GM12878 (cell line): ENCODE measurements around the gene PARN. TPM values are rescaled to one million over a fixed set of nuclear protein-coding genes. Genes with fewer than 3 reads are reported as not detected.

Source experiments
- ATAC-seq: fragments of 200-7000 bp; cut with Tn5 transposase; 3 replicates; pipeline ENCODE4 v1.9.1; 2020; ENCODE audit warnings: mild to moderate bottlenecking, moderate library complexity
- BruUV-seq: library from RNA; stranded (reverse); fragments of 400-500 nt; replicated peaks from 2 replicates; lab custom pipeline; 2021; lab: Mats Ljungman, UMichigan
- CTCF ChIA-PET: fragments of 300-600 bp; sonication (Branson Sonifier 250); formaldehyde crosslinking; extraction: SDS; loops from one replicate; lab custom pipeline; 2021; ENCODE audit warnings: inconsistent platforms; lab: Yijun Ruan, JAX
- POLR2A ChIA-PET: fragments of 350-600 bp; formaldehyde crosslinking; extraction: SDS; loops from one replicate; lab custom pipeline; 2021; ENCODE audit warnings: inconsistent platforms; lab: Charles Lee
- RAD21 ChIA-PET: fragments of 300-600 bp; sonication (Branson Sonifier 250); formaldehyde crosslinking; loops from one replicate; lab custom pipeline; 2023; ENCODE audit warnings: antibody characterized with exemption; ENCODE audit not compliant: unreplicated experiment; lab: Charles Lee
- SMC1A ChIA-PET: fragments of 300-600 bp; sonication (Branson Sonifier 250); formaldehyde crosslinking; loops from one replicate; lab custom pipeline; 2023; ENCODE audit not compliant: unreplicated experiment, uncharacterized antibody; lab: Charles Lee
- DNase-seq: peaks from one replicate; pipeline ENCODE4 v3.0.0-alpha.2; 2011; ENCODE audit warnings: low read depth, low spot score
- FAIRE-seq: peaks from 3 replicates; lab custom pipeline; 2011; peaks lifted over from hg19 to GRCh38; lab: Jason Lieb, UNC
- H2AFZ ChIP-seq: 2 replicates; pipeline ENCODE4 v1.6.0; 2011; ENCODE audit warnings: low read depth, low read length, control low read depth; ENCODE audit not compliant: control insufficient read depth
- H3K27ac ChIP-seq: 2 replicates; pipeline ENCODE4 v1.5.1; 2011; ENCODE audit warnings: control low read depth; ENCODE audit not compliant: control insufficient read depth, insufficient read depth
- H3K27me3 ChIP-seq, 2 experiments: replicated peaks in 1 of 2; 2 replicates each; pipeline versions ENCODE4 v1.6.0 to v1.6.1; 2011; ENCODE audit warnings: low read length in 1 of 2; ENCODE audit not compliant: control insufficient read depth in 2 of 2, insufficient read depth in 2 of 2
- H3K36me3 ChIP-seq, 2 experiments: 2 replicates each; pipeline ENCODE4 v1.5.1; 2011; ENCODE audit warnings: low read length in 1 of 2; ENCODE audit not compliant: control insufficient read depth in 2 of 2, insufficient read depth in 2 of 2
- H3K4me1 ChIP-seq: 2 replicates; pipeline ENCODE4 v1.6.1; 2011; ENCODE audit warnings: mild to moderate bottlenecking, low read length, moderate library complexity, mixed read lengths; ENCODE audit not compliant: control insufficient read depth, insufficient read depth
- H3K4me2 ChIP-seq: 2 replicates; pipeline ENCODE4 v1.6.0; 2011; ENCODE audit warnings: control low read depth; ENCODE audit not compliant: control insufficient read depth, insufficient read depth
- H3K4me3 ChIP-seq: fragments of 200-600 bp; sonication (generic); 2 replicates; pipeline ENCODE4 v1.5.1; 2016
- H3K79me2 ChIP-seq: 2 replicates; pipeline ENCODE4 v1.6.0; 2011; ENCODE audit warnings: low read length; ENCODE audit not compliant: control insufficient read depth, insufficient read depth
- H3K9ac ChIP-seq: 2 replicates; pipeline ENCODE4 v1.8.0; 2011; ENCODE audit warnings: low read length, control low read depth, mixed read lengths; ENCODE audit not compliant: control insufficient read depth, insufficient read depth
- H3K9me3 ChIP-seq: replicated peaks from 3 replicates; pipeline ENCODE4 v1.5.1; 2011; ENCODE audit warnings: mild to moderate bottlenecking, low read length; ENCODE audit not compliant: control insufficient read depth, insufficient read depth
- H4K20me1 ChIP-seq: 2 replicates; pipeline ENCODE4 v1.6.0; 2011; ENCODE audit not compliant: control insufficient read depth, insufficient read depth
- CEBPZ ChIP-seq: fragments of 150-350 bp; IDR thresholded peaks from 2 replicates; pipeline ENCODE4 v1.6.1; 2016; ENCODE audit warnings: low read depth, low read length
- JUNB ChIP-seq: IDR thresholded peaks from 2 replicates; pipeline ENCODE4 v1.6.1; 2016; ENCODE audit warnings: antibody characterized with exemption, mild to moderate bottlenecking
- MEF2A ChIP-seq: IDR thresholded peaks from 2 replicates; pipeline ENCODE4 v1.6.1; 2011; ENCODE audit warnings: low read depth, mild to moderate bottlenecking, low read length, moderate library complexity; ENCODE audit not compliant: insufficient read depth
- MYC ChIP-seq: IDR thresholded peaks from 2 replicates; pipeline ENCODE4 v1.6.1; 2011; ENCODE audit warnings: mild to moderate bottlenecking, low read length, moderate library complexity, inconsistent platforms; ENCODE audit not compliant: insufficient read depth, insufficient replicate concordance, insufficient read length, severe bottlenecking
- NFIC ChIP-seq: IDR thresholded peaks from 2 replicates; pipeline ENCODE4 v1.6.1; 2012; ENCODE audit warnings: low read depth, mild to moderate bottlenecking, inconsistent platforms, low read length, moderate library complexity
- NFYA ChIP-seq: IDR thresholded peaks from 2 replicates; pipeline ENCODE4 v1.6.1; 2011; ENCODE audit warnings: low read depth, mild to moderate bottlenecking, low read length, improper control_type of control experiment, borderline replicate concordance
- RELA ChIP-seq: fragments of 450-650 bp; IDR thresholded peaks from 2 replicates; pipeline ENCODE4 v1.8.0; 2014; ENCODE audit warnings: borderline replicate concordance; ENCODE audit not compliant: partially characterized antibody
- SIX5 ChIP-seq: IDR thresholded peaks from 2 replicates; pipeline ENCODE4 v1.6.1; 2011; ENCODE audit warnings: mild to moderate bottlenecking, low read depth, low read length, moderate library complexity; ENCODE audit not compliant: severe bottlenecking
- SMAD5 ChIP-seq: IDR thresholded peaks from 2 replicates; pipeline ENCODE4 v1.6.1; 2016; ENCODE audit warnings: antibody characterized with exemption, low read depth
- SPI1 ChIP-seq: IDR thresholded peaks from 2 replicates; pipeline ENCODE4 v1.6.1; 2011; ENCODE audit warnings: low read depth, mild to moderate bottlenecking, low read length, moderate library complexity, borderline replicate concordance; ENCODE audit not compliant: insufficient read depth
- STAT1 ChIP-seq: fragments of 450-650 bp; conservative IDR thresholded peaks from 2 replicates; pipeline ENCODE4 v1.6.1; 2014; ENCODE audit warnings: antibody characterized with exemption, mild to moderate bottlenecking
- TAF1 ChIP-seq: IDR thresholded peaks from 2 replicates; pipeline ENCODE4 v1.6.1; 2011; ENCODE audit warnings: mild to moderate bottlenecking, low read depth, low read length, borderline replicate concordance
- TARDBP ChIP-seq: IDR thresholded peaks from 2 replicates; pipeline ENCODE4 v1.6.1; 2016; ENCODE audit warnings: borderline replicate concordance
- TCF7 ChIP-seq: IDR thresholded peaks from 2 replicates; pipeline ENCODE4 v1.6.1; 2014; ENCODE audit warnings: antibody characterized with exemption, borderline replicate concordance
- USF1 ChIP-seq: IDR thresholded peaks from 2 replicates; pipeline ENCODE4 v1.6.1; 2011; ENCODE audit warnings: borderline replicate concordance, low read depth, mild to moderate bottlenecking, moderate library complexity, mixed read lengths, low read length; ENCODE audit not compliant: insufficient read depth; ENCODE audit errors: extremely low read length
- ZNF622 ChIP-seq: fragments of 450-650 bp; IDR thresholded peaks from 2 replicates; pipeline ENCODE4 v1.6.1; 2017; ENCODE audit warnings: mild to moderate bottlenecking, inconsistent platforms
- WGBS: methylation state at CpG from one replicate; pipeline ENCODE4 v1.1.6; 2016; ENCODE audit warnings: low lambda C conversion rate; ENCODE audit not compliant: insufficient replicate concordance, insufficient coverage; ENCODE audit errors: missing lambda C conversion rate; 5-methylcytosine and 5-hydroxymethylcytosine counted together
- in situ Hi-C: fragments of 300-500 bp; cut with MboI; formaldehyde crosslinking; loops from 9 replicates; pipeline ENCODE4 v1.14.3; 2018; ENCODE audit warnings: mixed read lengths
- intact Hi-C: fragments of 100-400 bp; cut with micrococcal nuclease; formaldehyde crosslinking; loops from one replicate; pipeline ENCODE4 v1.14.2; 2022; ENCODE audit not compliant: unreplicated experiment
- polyA plus RNA-seq, 11 experiments: library from polyadenylated mRNA; depleted of rRNA in 4 of 11; unstranded in 6 of 11; stranded (reverse) in 5 of 11; fragments of >200 nt; fragmentation: Nextera tagmentation in 4 of 11; fragmentation: Illumina TruSeq in 1 of 11; extraction: Ambion mirVana in 4 of 11; extraction: Trizol in 1 of 11; gene quantifications; 1 replicate in 1 of 11; 2 replicates in 10 of 11; pipeline versions ENCODE4 v1.2.1 to v1.2.3, GENCODE V29; 2011 to 2016; ENCODE audit warnings: inconsistent platforms in 2 of 11, missing spikeins in 2 of 11, low read depth in 1 of 11
- total RNA-seq, 4 experiments: library from RNA; depleted of rRNA in 3 of 4; stranded (reverse); fragments of >200 nt in 3 of 4; fragmentation: Illumina TruSeq in 1 of 4; extraction: Trizol in 1 of 4; gene quantifications; 2 replicates each; pipeline versions ENCODE4 v1.2.1 to v1.2.3, GENCODE V29; 2013 to 2021
- TF ChIP-seq, protein P1 (sequence below): fragments of 450-650 bp; IDR thresholded peaks from 2 replicates; pipeline ENCODE4 v1.6.1; 2017; ENCODE audit warnings: borderline replicate concordance

Gene PARN
- total and polyA plus RNA-seq, 10 of the 15 experiments (the other 5 are each of a cell fraction or from before 2014, with no cell fraction given), result 15.6 to 77.3 (median 47.7) TPM

DNA sequence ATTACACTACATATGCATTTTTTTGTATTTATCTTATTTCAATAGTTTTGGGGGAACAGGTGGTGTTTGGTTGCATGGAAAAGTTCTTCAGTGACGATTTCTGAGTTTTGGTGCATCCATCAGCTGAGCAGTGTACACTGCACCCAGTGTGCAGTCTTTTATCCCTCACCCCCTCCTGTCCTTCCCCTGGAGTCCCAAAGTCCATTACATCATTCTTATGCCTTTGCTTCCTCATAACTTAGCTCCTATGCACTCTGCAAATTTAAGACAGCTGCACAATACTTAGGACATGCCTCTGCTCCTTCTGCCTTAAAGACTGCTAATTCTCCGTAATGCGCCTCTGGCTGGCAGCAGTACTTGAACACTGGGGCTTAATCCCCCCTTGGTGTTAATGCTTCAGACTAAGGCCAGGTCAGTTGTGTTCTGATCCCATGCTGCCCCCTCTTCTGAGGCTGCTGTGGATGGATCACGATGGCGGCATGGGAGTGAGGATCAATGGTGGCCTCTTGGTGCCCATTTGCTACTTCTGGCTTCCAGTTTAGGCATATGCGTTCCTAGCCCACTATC lies 146.2 kb downstream of the PARN start:
- H3K27me3 ChIP-seq, result no peaks in the 10 kb centered on the region
- DNase-seq (no peak), ATAC-seq (no peak), FAIRE-seq (no peak)
- H3K9ac ChIP-seq, result no peak overlapping the region
- in situ Hi-C loops, result no loop called here
- ChIA-PET RAD21 (no interaction called here), POLR2A (no interaction called here), CTCF (interaction anchor here (1.1 kb wide), 1 partner anchor 14 kb away, joined by 3 read pairs; no protein-coding TSS in a partner anchor), SMC1A (no interaction called here)
- H2AFZ ChIP-seq, result no peak overlapping the region
- H4K20me1 ChIP-seq, result no peaks in the 10 kb centered on the region
- no peak overlapping the region for H3K4me3 ChIP-seq
- H3K36me3 ChIP-seq, result peaks cover 9 to 10% of the 10 kb centered on the region in 2 experiments
- no peak overlapping the region for H3K27ac ChIP-seq
- whole genome bisulfite sequencing, result 97% methylated on average over 6 of the region's 6 CpGs
- intact Hi-C loops, result no loop called here
- no peaks in the 10 kb centered on the region for H3K79me2 ChIP-seq
- H3K4me2 ChIP-seq, result no peak overlapping the region
- no TSS peak for BruUV-seq
- H3K9me3 ChIP-seq, result no peaks in the 10 kb centered on the region; the same call in none of the 3 replicates
- no peaks in the 10 kb centered on the region for H3K4me1 ChIP-seq
- TF ChIP-seq SMAD5 (no peak), TCF7 (no peak), NFIC (no peak), RELA (no peak), ZNF622 (no peak), TARDBP (no peak), SPI1 (no peak), MEF2A (no peak), STAT1 (no peak), JUNB (no peak), CEBPZ (no peak), TAF1 (no peak), SIX5 (no peak), MYC (no peak), USF1 (no peak), NFYA (no peak)
- TF ChIP-seq, protein P1, sequence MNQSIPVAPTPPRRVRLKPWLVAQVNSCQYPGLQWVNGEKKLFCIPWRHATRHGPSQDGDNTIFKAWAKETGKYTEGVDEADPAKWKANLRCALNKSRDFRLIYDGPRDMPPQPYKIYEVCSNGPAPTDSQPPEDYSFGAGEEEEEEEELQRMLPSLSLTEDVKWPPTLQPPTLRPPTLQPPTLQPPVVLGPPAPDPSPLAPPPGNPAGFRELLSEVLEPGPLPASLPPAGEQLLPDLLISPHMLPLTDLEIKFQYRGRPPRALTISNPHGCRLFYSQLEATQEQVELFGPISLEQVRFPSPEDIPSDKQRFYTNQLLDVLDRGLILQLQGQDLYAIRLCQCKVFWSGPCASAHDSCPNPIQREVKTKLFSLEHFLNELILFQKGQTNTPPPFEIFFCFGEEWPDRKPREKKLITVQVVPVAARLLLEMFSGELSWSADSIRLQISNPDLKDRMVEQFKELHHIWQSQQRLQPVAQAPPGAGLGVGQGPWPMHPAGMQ, result no peak
